ENCODE results near the gene ZNF524. TPM values are rescaled to one million over a fixed set of nuclear protein-coding genes. Genes with fewer than 3 reads are reported as not detected.

ZNF524 gene
- total and polyA plus RNA-seq, 2 donors (not counting 1 experiment from before 2014, with no cell fraction given), result 2.6 to 16.8 TPM

GRCh38 chr19:55633861-55634260 lies 33.8 kb downstream of the ZNF524 start:
- no peak overlapping the region for H3K9ac ChIP-seq (ENCODE audit: insufficient read depth, low read length)
- no peak overlapping the region for H2AFZ ChIP-seq (ENCODE audit: low read length)
- H3K27me3 ChIP-seq (ENCODE audit: control insufficient read depth, insufficient read depth, low read length), result no peaks in the 10 kb centered on the region
- peaks cover 6% of the 10 kb centered on the region for H3K4me1 ChIP-seq (ENCODE audit: control insufficient read depth, extremely low read depth, insufficient read depth, low read length)
- H3K27ac ChIP-seq (ENCODE audit: insufficient read depth, low read length), result no peak overlapping the region
- no peak for TF ChIP-seq CTCF (conservative IDR thresholded peaks at IDR 0.05 in 1 of 2, IDR thresholded peaks at IDR 0.05 in 1 of 2; ENCODE audit: low read depth in 1 of 2, low read length in 2 of 2)
- TF ChIP-seq EZH2 (IDR thresholded peaks at IDR 0.05; ENCODE audit: low read length, missing control alignments), result no peak
- H3K4me3 ChIP-seq (replicated peaks in 1 of 4; ENCODE audit: control extremely low read depth in 1 of 4, insufficient read depth in 1 of 4, low read depth in 3 of 4, low read length in 4 of 4), result no peak overlapping the region
- no peak overlapping the region for H3K4me2 ChIP-seq (ENCODE audit: extremely low read depth, insufficient read depth, low read length)
- no peaks in the 10 kb centered on the region for H4K20me1 ChIP-seq (ENCODE audit: control insufficient read depth, extremely low read depth, insufficient read depth, low read length)
- peaks cover 5% of the 10 kb centered on the region for H3K36me3 ChIP-seq (ENCODE audit: control insufficient read depth, insufficient read depth, low read length)
- no peaks in the 10 kb centered on the region for H3K9me3 ChIP-seq (ENCODE audit: control insufficient read depth, insufficient read depth, low read depth, low read length)
- peaks cover 35% of the 10 kb centered on the region for H3K79me2 ChIP-seq (ENCODE audit: control insufficient read depth, insufficient read depth, low read length)
- no peak for DNase-seq (ENCODE audit: low read depth in 2 of 2)

- peaks cover 9% of the 10 kb centered on the region for H3K4me1 ChIP-seq (ENCODE audit: control insufficient read depth, extremely low read depth, insufficient read depth, low read length)
- H3K4me2 ChIP-seq (ENCODE audit: extremely low read depth, insufficient read depth, low read length), result peak overlapping the region; percentile 92
- TF ChIP-seq CTCF (conservative IDR thresholded peaks at IDR 0.05 in 1 of 2, IDR thresholded peaks at IDR 0.05 in 1 of 2; ENCODE audit: low read depth in 1 of 2, low read length in 2 of 2), result no peak
- TF ChIP-seq EZH2 (IDR thresholded peaks at IDR 0.05; ENCODE audit: low read length, missing control alignments), result no peak
- no peaks in the 10 kb centered on the region for H4K20me1 ChIP-seq (ENCODE audit: control insufficient read depth, extremely low read depth, insufficient read depth, low read length)
- H3K79me2 ChIP-seq (ENCODE audit: control insufficient read depth, insufficient read depth, low read length), result peaks cover 38% of the 10 kb centered on the region
- no peaks in the 10 kb centered on the region for H3K27me3 ChIP-seq (ENCODE audit: control insufficient read depth, insufficient read depth, low read length)
- peak overlapping the region; percentile 95 for H3K27ac ChIP-seq (ENCODE audit: insufficient read depth, low read length)
- peaks cover 5% of the 10 kb centered on the region for H3K36me3 ChIP-seq (ENCODE audit: control insufficient read depth, insufficient read depth, low read length)
- no peak for DNase-seq (ENCODE audit: low read depth in 2 of 2)
- H3K4me3 ChIP-seq (replicated peaks in 1 of 4; ENCODE audit: control extremely low read depth in 1 of 4, insufficient read depth in 1 of 4, low read depth in 3 of 4, low read length in 4 of 4), result peak overlapping the region; percentile 67 to 100 (median 96)
- H2AFZ ChIP-seq (ENCODE audit: low read length), result peak overlapping the region; percentile 4
- H3K9me3 ChIP-seq (ENCODE audit: control insufficient read depth, insufficient read depth, low read depth, low read length), result no peaks in the 10 kb centered on the region
- peak overlapping the region; percentile 91 for H3K9ac ChIP-seq (ENCODE audit: insufficient read depth, low read length)
Measured at GRCh38 chr19:55635334-55635717, 35.2 kb downstream of the ZNF524 start.

- H3K4me2 ChIP-seq (ENCODE audit: extremely low read depth, insufficient read depth, low read length), result peak overlapping the region; percentile 92
- no peaks in the 10 kb centered on the region for H3K9me3 ChIP-seq (ENCODE audit: control insufficient read depth, insufficient read depth, low read depth, low read length)
- no peak for DNase-seq (ENCODE audit: low read depth in 2 of 2)
- H2AFZ ChIP-seq (ENCODE audit: low read length), result no peak overlapping the region
- H3K27me3 ChIP-seq (ENCODE audit: control insufficient read depth, insufficient read depth, low read length), result no peaks in the 10 kb centered on the region
- no peak for TF ChIP-seq EZH2 (IDR thresholded peaks at IDR 0.05; ENCODE audit: low read length, missing control alignments)
- no peak for TF ChIP-seq CTCF (conservative IDR thresholded peaks at IDR 0.05 in 1 of 2, IDR thresholded peaks at IDR 0.05 in 1 of 2; ENCODE audit: low read depth in 1 of 2, low read length in 2 of 2)
- H3K4me3 ChIP-seq (replicated peaks in 1 of 4; ENCODE audit: control extremely low read depth in 1 of 4, insufficient read depth in 1 of 4, low read depth in 3 of 4, low read length in 4 of 4), result peak overlapping the region; percentile 67 to 100 (median 96)
- peak overlapping the region; percentile 91 for H3K9ac ChIP-seq (ENCODE audit: insufficient read depth, low read length)
- H3K79me2 ChIP-seq (ENCODE audit: control insufficient read depth, insufficient read depth, low read length), result peaks cover 38% of the 10 kb centered on the region
- peak overlapping the region; percentile 95 for H3K27ac ChIP-seq (ENCODE audit: insufficient read depth, low read length)
- H3K4me1 ChIP-seq (ENCODE audit: control insufficient read depth, extremely low read depth, insufficient read depth, low read length), result peaks cover 12% of the 10 kb centered on the region
- H4K20me1 ChIP-seq (ENCODE audit: control insufficient read depth, extremely low read depth, insufficient read depth, low read length), result no peaks in the 10 kb centered on the region
- H3K36me3 ChIP-seq (ENCODE audit: control insufficient read depth, insufficient read depth, low read length), result peaks cover 5% of the 10 kb centered on the region
Measured at GRCh38 chr19:55635856-55636440, 35.9 kb downstream of the ZNF524 start.

All from fibroblast of lung (primary cell).